H1 (cell line): Measurements from ENCODE around the gene SMARCAL1. TPM values are rescaled to one million over a fixed set of nuclear protein-coding genes. Genes with fewer than 3 reads are reported as not detected.

Experiments
- CHD1 ChIP-seq: IDR thresholded peaks from 2 replicates; pipeline ENCODE4 v1.6.1; 2012; ENCODE audit warnings: low read depth, low read length, improper control_type of control experiment
- CHD7 ChIP-seq: fragments of 300-600 bp; sonication (generic); IDR thresholded peaks from 2 replicates; pipeline ENCODE4 v1.7.1; 2012; ENCODE audit warnings: low read length, moderate library complexity, mild to moderate bottlenecking, inconsistent platforms; ENCODE audit not compliant: insufficient replicate concordance
- CTCF ChIP-seq, 3 experiments: IDR thresholded peaks; 1 replicate in 2 of 3; 2 replicates in 1 of 3; pipeline versions ENCODE4 v1.5.1 to v1.6.1; 2011; ENCODE audit warnings: low read length in 3 of 3, mild to moderate bottlenecking in 3 of 3, inconsistent platforms in 2 of 3, low read depth in 1 of 3, moderate library complexity in 1 of 3; ENCODE audit not compliant: insufficient read depth in 1 of 3; ENCODE audit errors: control extremely low read depth in 1 of 3
- FOSL1 ChIP-seq: IDR thresholded peaks from 2 replicates; pipeline ENCODE4 v1.6.1; 2011; ENCODE audit warnings: mild to moderate bottlenecking, low read depth, low read length, moderate library complexity; ENCODE audit not compliant: insufficient read depth
- RNF2 ChIP-seq: fragments of 200-900, 300-1000 bp; sonication (generic); IDR thresholded peaks from 2 replicates; pipeline ENCODE4 v1.7.1; 2016; ENCODE audit warnings: borderline replicate concordance, low read depth, mild to moderate bottlenecking, antibody characterized with exemption, low read length; ENCODE audit not compliant: poor library complexity, severe bottlenecking; ENCODE audit errors: missing control alignments
- polyA plus RNA-seq, 7 experiments: library from polyadenylated mRNA; depleted of rRNA in 3 of 7; stranded (reverse) in 5 of 7; unstranded in 2 of 7; fragments of >200 nt in 5 of 7; fragments of 200-250 nt in 2 of 7; gene quantifications; 1 replicate in 5 of 7; 2 replicates in 1 of 7; 4 replicates in 1 of 7; pipeline versions ENCODE4 v1.2.1 to v1.2.3, GENCODE V29; 2011 to 2013; ENCODE audit warnings: missing spikeins in 2 of 7, mixed read lengths in 2 of 7
- total RNA-seq: library from RNA; stranded (reverse); fragmentation: NEBNext Ultra II Directional; extraction: Animal tissue kit (Norgen Biotek cat#: 25700); gene quantifications from 2 replicates; pipeline ENCODE4 v1.2.1, GENCODE V29; 2021

SMARCAL1 gene
- total and polyA plus RNA-seq, 2 of the 8 experiments (the other 6 are each of a cell fraction or from before 2014, with no cell fraction given): 17.6 to 17.9 TPM

- TF ChIP-seq FOSL1 (no peak), RNF2 (no peak), CHD7 (no peak), CTCF (IDR thresholded peaks at IDR 0.05; ENCODE audit: control extremely low read depth in 1 of 3, insufficient read depth in 1 of 3, low read depth in 1 of 3, low read length in 3 of 3) (no peak), CHD1 (no peak)
Measured at GRCh38 chr2:216430811-216431530, 18.7 kb downstream of the SMARCAL1 start (continued).
